ENCODE results near the gene SPTLC3.

Gene SPTLC3

GRCh38 chr20:13013411-13013810 lies 4.6 kb downstream of the SPTLC3 start:
- in situ Hi-C loops (cut with HindIII; ENCODE audit: low sequenced_read_pairs) = no loop called here
- DNase-seq (ENCODE audit: low read depth) = no peak

GRCh38 chr20:13017235-13017634 lies 8.5 kb downstream of the SPTLC3 start:
- H3K4me3 ChIP-seq (ENCODE audit: low read depth, low read length) = no peak overlapping the region
- TF ChIP-seq CTCF (IDR thresholded peaks at IDR 0.05; ENCODE audit: low read depth, low read length, missing control alignments) = no peak
- DNase-seq (ENCODE audit: low read depth) = no peak
- in situ Hi-C loops (cut with HindIII; ENCODE audit: low sequenced_read_pairs) = no loop called here

More at GRCh38 chr20:13013411-13013810, 4.6 kb downstream of the SPTLC3 start:
- H3K4me3 ChIP-seq (ENCODE audit: low read depth, low read length) = no peak overlapping the region
- no peak for TF ChIP-seq CTCF (IDR thresholded peaks at IDR 0.05; ENCODE audit: low read depth, low read length, missing control alignments)

GRCh38 chr20:13017883-13018535 lies 9.2 kb downstream of the SPTLC3 start:
- H3K4me3 ChIP-seq (ENCODE audit: low read depth, low read length) = no peak overlapping the region
- no peak for TF ChIP-seq CTCF (IDR thresholded peaks at IDR 0.05; ENCODE audit: low read depth, low read length, missing control alignments)
- in situ Hi-C loops (cut with HindIII; ENCODE audit: low sequenced_read_pairs) = no loop called here
- DNase-seq (ENCODE audit: low read depth) = no peak

- DNase-seq (ENCODE audit: low read depth) = no peak
- TF ChIP-seq CTCF (IDR thresholded peaks at IDR 0.05; ENCODE audit: low read depth, low read length, missing control alignments) = no peak
- in situ Hi-C loops (cut with HindIII; ENCODE audit: low sequenced_read_pairs) = no loop called here
- H3K4me3 ChIP-seq (ENCODE audit: low read depth, low read length) = no peak overlapping the region
Observed at GRCh38 chr20:13021205-13021970, 12.6 kb downstream of the SPTLC3 start.

GRCh38 chr20:13022401-13023155 lies 13.8 kb downstream of the SPTLC3 start:
- in situ Hi-C loops (cut with HindIII; ENCODE audit: low sequenced_read_pairs) = no loop called here
- no peak overlapping the region for H3K4me3 ChIP-seq (ENCODE audit: low read depth, low read length)
- TF ChIP-seq CTCF (IDR thresholded peaks at IDR 0.05; ENCODE audit: low read depth, low read length, missing control alignments) = no peak
- no peak for DNase-seq (ENCODE audit: low read depth)

- no peak overlapping the region for H3K4me3 ChIP-seq (ENCODE audit: low read depth, low read length)
- TF ChIP-seq CTCF (IDR thresholded peaks at IDR 0.05; ENCODE audit: low read depth, low read length, missing control alignments) = no peak
- in situ Hi-C loops (cut with HindIII; ENCODE audit: low sequenced_read_pairs) = no loop called here
- DNase-seq (ENCODE audit: low read depth) = no peak
Observed at GRCh38 chr20:13024596-13024995, 15.8 kb downstream of the SPTLC3 start.

All from astrocyte of the cerebellum (primary cell).